NCI-H2171 (cell line): Measurements from ENCODE around the gene IL16.
"Not testable (repeated sequence)": the region's sequence is repeated elsewhere in the genome, so short reads cannot be mapped to it uniquely, and the experiment has no call there.

Source experiments
- DNase-seq: peaks from one replicate; lab custom pipeline; 2025; lab: John Stamatoyannopoulos, UW

The IL16 gene

GRCh38 chr15:81337713-81338157 lies 141.1 kb downstream of the IL16 start:
- no peak for DNase-seq

- DNase-seq, result no peak
Observed at GRCh38 chr15:81338170-81339007, 141.7 kb downstream of the IL16 start.

DNA sequence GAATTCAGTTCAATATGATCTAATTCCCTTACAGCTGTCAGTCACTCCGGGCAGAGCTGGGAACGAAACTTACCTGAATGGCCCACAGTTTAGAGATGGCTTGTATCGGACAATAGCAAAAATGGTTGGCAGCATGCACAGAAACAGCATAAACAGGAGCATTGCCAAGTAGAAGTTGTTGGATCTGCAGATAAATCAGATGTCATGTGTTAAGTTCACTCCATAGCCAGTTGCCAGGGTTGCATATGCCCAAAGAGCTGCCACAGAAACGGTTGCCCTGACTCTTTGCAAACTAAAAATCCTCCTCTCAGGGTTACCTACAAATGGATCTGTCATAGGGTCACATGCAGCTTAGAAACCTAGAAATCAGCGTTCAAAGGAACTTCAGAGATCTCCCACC lies 142.6 kb downstream of the IL16 start:
- DNase-seq, result no peak

DNA sequence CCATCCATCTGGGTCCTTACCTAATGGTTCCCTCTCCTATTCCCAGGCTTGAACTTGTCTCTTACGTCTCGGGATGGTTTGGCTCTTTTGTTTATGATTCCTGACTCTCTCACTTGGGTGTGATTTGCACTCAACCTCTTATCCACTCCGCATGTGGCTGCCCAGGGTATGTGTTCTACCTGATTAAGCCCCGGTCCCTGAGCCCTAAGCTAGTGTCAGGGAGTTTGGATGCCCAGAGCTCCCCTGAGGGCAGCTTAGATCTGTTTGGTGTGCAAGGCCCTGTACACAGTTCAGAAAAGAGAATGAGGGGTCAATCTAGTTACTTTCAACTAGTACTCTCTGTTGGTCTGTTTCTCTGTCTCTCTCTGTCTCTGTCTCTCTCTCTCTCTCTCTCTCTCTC lies 143.2 kb downstream of the IL16 start:
- DNase-seq, result no peak

DNA sequence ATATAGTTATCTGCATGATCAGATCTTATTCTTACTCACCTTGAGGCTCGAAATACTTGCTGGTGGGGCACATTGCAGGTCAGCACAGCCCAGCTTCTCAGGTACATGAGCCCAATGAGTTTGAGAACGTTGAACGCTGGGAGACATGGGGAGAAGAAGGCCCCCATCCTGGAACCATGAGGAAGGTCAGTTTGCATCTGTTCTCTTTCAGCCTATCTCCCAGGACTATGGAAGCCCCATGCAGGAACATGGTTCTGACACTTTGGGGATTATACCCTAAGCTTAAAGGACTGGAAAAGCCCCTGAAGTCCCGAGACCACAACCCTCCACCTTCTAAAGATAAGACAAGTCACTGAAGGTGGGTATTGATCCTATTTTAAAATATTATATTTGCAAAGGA lies 144.7 kb downstream of the IL16 start:
- DNase-seq, result no peak

- DNase-seq, result no peak
Observed at GRCh38 chr15:81343371-81343770, 146.7 kb downstream of the IL16 start.

- DNase-seq, result no peak
Observed at GRCh38 chr15:81346611-81347010, 149.9 kb downstream of the IL16 start.

DNA sequence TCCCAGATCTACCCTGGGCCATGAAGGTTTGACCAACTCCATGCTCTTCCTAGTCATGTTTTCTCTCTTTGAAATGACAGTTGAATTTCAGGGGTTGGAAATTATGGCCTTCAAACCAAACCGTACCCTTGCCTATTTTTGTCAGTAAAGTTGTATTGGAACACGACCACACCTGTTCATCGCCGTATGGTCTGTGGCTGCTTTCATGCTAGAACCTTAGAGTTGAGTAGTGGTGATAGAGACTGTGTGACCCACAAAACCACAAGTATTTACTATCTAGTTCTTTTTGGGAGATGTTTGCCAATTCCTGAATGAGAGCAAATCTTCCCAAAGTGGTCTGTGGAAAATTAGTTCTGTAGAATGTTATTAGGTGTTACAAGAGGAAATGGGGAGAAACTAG lies 151.2 kb downstream of the IL16 start:
- no peak for DNase-seq

DNA sequence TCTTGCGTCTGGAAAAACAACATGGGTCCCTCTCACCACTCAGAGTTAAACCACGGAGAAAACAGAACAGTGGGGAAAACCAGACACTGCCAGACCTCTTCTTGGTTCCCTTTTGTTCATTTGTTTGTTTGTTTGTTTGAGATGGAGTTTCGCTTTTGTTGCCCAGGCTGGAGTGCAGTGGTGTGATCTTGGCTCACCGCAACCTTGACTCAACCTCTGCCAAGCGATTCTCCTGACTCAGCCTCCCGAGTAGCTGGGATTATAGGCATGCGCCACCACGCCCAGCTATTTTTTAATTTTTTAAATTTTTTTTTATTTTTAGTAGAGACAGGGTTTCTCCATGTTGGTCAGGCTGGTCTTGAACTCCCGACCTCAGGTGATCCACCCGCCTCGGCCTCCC lies 152.0 kb downstream of the IL16 start:
- DNase-seq, result not testable (repeated sequence)

- no peak for DNase-seq
Observed at GRCh38 chr15:81349271-81349670, 152.6 kb downstream of the IL16 start.

GRCh38 chr15:81351651-81352050 lies 155.0 kb downstream of the IL16 start:
- no peak for DNase-seq

GRCh38 chr15:81356252-81356651 lies 159.6 kb downstream of the IL16 start:
- no peak for DNase-seq

DNA sequence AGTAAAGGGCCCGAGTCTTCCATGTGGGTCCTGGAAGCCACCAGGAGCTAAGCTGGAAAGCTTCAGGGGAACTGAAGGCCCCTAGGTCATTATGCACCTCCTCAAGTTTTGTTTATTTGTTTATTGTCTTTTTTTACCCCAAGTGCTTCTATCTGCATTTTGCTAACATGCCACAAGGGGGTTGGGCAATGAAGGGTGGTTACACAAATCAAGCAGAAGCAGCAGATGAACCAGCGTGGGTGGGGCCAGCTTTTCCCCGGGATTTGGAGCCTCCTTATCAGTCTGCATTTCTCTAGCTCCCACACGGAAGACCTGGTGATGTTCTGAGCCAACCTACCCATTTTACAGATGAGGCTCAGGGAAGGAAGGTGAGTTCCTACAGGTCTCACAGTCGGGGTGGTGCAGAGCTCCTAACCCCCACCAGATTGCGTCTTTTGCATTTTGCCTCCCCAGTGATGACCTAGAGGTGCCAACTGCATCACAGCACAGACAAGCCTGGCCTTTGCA lies 160.6 kb downstream of the IL16 start:
- no peak for DNase-seq

GRCh38 chr15:81358248-81358647 lies 161.6 kb downstream of the IL16 start:
- DNase-seq, result no peak

DNA sequence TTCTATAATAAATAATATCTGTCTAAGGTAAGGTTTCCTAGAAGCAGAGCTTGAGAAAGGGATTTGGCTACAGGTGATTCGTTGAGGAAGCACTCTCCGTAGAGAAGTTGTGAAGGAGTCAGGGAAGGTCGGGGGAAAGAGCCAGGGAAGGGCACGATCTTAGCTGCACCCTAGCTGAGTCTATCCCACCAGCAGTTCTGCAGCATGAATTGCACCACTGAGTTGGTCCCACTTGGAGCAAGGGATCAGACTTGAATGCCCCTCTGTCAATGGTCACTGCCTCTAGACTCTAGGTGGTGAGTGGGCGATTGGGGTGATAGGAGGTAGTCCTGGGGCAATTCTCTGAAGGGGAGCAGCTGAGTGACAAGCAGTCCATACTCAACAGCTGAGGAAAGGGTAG lies 163.8 kb downstream of the IL16 start:
- DNase-seq, result no peak

DNA sequence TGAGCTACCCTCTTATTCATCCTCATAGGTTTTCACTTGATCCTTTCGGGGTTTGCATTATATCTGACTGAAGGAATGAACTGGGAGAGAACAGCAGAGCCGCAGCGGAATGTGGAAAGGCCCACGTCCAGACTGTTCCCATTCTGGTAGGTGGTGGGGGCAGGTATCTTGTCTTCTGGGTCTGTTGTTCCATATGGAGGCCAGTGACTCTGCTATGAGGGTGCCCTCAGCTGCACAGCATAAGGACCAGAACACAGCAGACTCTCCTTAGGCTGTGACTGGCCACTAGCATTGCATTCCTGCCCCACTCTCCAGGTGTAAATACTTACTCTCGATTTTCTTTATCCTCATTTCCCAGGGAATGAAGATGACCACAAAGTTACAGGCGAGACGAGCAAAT lies 165.2 kb downstream of the IL16 start:
- DNase-seq, result no peak

- DNase-seq, result no peak
Observed at GRCh38 chr15:81362790-81363189, 166.1 kb downstream of the IL16 start.

- DNase-seq, result no peak
Observed at GRCh38 chr15:81363276-81363675, 166.6 kb downstream of the IL16 start.
